ENCODE measurements around the gene DAP. TPM values are rescaled to one million over a fixed set of nuclear protein-coding genes. Genes with fewer than 3 reads are reported as not detected.

Gene DAP
- total RNA-seq, 1 donor from 2014 or later: 235 TPM

DNA sequence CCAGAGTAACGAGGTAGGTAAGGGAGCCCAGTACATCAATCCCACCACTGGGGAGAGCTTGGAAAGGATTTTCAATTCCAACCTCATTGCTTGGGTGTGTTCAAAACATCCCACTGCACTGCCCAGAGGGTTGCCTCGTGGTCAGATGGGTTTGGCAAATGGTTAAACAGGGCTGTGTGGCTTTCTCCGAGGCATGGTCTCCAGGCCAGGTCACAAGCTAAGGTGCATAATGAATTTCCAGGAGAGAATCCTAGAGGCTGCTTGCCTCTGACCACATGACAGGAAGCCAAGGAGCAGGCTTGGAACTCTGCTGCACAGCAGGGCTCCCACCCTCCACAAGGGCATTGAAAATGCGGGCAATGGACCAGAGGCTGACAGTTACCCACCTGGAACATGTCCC, 51.6 kb downstream of the DAP start:
- peaks cover 12% of the 10 kb centered on the region for H3K36me3 Mint-ChIP-seq (ENCODE audit: low read depth)
- H3K9me3 Mint-ChIP-seq (ENCODE audit: low read depth): no peaks in the 10 kb centered on the region
- H3K4me3 Mint-ChIP-seq (ENCODE audit: unreplicated experiment): no peak overlapping the region
- H3K27ac Mint-ChIP-seq (ENCODE audit: unreplicated experiment): no peak overlapping the region
- no peak for DNase-seq (ENCODE audit: low spot score)
- TF ChIP-seq, protein P1, sequence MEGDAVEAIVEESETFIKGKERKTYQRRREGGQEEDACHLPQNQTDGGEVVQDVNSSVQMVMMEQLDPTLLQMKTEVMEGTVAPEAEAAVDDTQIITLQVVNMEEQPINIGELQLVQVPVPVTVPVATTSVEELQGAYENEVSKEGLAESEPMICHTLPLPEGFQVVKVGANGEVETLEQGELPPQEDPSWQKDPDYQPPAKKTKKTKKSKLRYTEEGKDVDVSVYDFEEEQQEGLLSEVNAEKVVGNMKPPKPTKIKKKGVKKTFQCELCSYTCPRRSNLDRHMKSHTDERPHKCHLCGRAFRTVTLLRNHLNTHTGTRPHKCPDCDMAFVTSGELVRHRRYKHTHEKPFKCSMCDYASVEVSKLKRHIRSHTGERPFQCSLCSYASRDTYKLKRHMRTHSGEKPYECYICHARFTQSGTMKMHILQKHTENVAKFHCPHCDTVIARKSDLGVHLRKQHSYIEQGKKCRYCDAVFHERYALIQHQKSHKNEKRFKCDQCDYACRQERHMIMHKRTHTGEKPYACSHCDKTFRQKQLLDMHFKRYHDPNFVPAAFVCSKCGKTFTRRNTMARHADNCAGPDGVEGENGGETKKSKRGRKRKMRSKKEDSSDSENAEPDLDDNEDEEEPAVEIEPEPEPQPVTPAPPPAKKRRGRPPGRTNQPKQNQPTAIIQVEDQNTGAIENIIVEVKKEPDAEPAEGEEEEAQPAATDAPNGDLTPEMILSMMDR (IDR thresholded peaks at IDR 0.05): no peak
- H3K4me1 Mint-ChIP-seq (ENCODE audit: low read depth): peaks cover 30% of the 10 kb centered on the region
- no peaks in the 10 kb centered on the region for H3K27me3 Mint-ChIP-seq (ENCODE audit: low read depth)

DNA sequence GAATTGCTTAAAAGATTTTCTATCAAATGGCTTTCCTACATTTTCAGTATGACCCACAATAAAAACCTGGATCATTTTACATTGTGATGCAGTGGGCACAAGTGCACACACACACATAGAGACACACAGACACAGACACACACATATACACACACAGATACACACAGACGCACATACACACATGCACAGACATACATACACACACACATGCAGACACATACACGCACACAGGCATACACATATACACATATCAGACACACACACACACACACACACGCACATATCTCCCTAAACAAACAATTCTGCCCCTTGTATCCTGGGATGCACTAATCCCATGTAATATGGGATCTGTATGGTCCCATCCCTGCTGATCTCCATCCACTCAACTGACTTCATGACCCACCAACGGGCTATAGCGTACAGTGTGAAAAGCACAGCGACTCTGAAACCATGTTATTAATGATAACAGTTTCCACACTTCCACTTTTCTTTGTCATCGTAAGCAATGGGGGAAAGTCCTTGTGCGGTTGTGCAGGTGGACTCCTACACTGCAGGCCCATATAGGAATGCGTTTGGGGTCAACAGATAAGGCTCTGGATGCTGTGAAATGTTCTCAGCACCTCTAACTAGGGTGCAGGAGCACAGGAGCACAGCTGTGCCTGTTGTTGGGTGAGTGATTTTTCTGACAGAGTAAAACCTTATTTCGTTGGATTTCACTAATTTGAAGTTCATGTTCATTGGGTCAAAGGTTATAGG, 52.7 kb downstream of the DAP start:
- Mint-ChIP-seq H3K27me3 (ENCODE audit: low read depth) (no peaks in the 10 kb centered on the region), H3K4me3 (ENCODE audit: unreplicated experiment) (no peak overlapping the region), H3K9me3 (ENCODE audit: low read depth) (no peaks in the 10 kb centered on the region), H3K36me3 (ENCODE audit: low read depth) (peaks cover 12% of the 10 kb centered on the region), H3K27ac (ENCODE audit: unreplicated experiment) (peak overlapping the region; percentile 9), H3K4me1 (ENCODE audit: low read depth) (peaks cover 37% of the 10 kb centered on the region)
- no peak for DNase-seq (ENCODE audit: low spot score)
- TF ChIP-seq, protein P1 (IDR thresholded peaks at IDR 0.05): no peak

DNA sequence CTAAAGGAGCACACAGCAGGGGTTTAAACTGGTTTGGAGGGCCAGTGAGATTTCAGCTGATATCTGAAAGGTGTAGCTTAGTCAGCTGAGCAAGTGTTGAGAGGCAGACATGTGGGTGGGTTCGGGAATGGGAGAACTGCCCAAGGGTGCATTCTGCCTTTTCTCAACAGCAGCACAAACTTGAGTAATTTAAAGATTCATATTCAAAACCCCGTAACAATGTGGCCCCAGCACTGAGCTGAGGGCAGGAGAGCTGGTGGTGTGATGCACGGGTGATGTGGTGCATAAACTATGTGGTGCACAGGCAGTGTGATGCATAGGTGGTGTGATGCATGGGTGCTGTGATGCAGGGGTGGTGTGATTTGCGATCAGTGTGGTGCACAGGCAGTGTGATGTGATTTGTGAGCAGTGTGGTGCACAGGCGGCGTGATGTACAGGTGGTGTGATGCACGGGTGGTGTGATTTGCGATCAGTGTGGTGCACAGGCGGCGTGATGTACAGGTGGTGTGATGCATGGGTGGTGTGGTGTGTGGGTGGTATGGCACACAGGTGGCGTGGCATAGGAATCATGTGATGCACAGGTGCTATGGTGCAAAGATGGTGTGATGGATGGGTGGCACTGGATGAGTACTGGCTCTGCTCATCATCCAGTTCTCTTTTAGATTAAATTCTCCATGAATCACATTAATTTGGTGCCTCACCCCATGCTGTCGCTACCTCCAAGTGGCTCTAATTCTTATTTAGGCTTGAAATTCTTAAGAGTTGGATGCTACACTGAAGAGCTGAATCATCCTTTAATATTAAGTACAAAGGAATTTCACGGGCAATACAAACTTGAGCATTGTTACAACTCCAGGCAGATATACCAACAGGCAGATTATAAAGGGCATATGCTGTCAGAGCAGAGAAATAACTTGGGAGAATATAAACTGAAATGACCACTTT, 53.6 kb downstream of the DAP start:
- DNase-seq (ENCODE audit: low spot score): no peak
- TF ChIP-seq, protein P1 (IDR thresholded peaks at IDR 0.05): no peak
- Mint-ChIP-seq H3K9me3 (ENCODE audit: low read depth) (no peaks in the 10 kb centered on the region), H3K4me3 (ENCODE audit: unreplicated experiment) (no peak overlapping the region), H3K4me1 (ENCODE audit: low read depth) (peaks cover 46% of the 10 kb centered on the region), H3K27ac (ENCODE audit: unreplicated experiment) (peak overlapping the region; percentile 42), H3K36me3 (ENCODE audit: low read depth) (peaks cover 9% of the 10 kb centered on the region), H3K27me3 (ENCODE audit: low read depth) (no peaks in the 10 kb centered on the region)

DNA sequence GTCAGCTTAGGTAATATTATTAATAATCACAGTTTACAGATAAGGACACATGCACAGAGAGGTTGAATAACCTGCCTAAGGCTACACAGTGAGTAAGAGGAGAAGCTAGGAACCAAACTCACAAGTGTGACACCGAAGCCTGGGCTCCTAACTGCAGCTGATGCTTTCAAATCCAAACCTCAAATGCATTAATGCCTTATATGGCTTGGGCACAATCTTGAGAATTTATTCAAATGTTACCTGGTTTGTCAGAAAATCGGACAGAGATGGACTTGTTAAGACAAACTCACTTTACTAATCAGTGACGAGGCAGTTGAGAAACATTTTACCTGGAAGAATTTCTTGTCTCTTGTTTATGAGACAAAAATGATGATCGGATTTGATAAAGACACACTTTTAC, 54.7 kb downstream of the DAP start:
- DNase-seq (ENCODE audit: low spot score): no peak
- H3K4me3 Mint-ChIP-seq (ENCODE audit: unreplicated experiment): no peak overlapping the region
- TF ChIP-seq, protein P1 (IDR thresholded peaks at IDR 0.05): no peak
- H3K27ac Mint-ChIP-seq (ENCODE audit: unreplicated experiment): no peak overlapping the region
- H3K9me3 Mint-ChIP-seq (ENCODE audit: low read depth): no peaks in the 10 kb centered on the region
- H3K27me3 Mint-ChIP-seq (ENCODE audit: low read depth): no peaks in the 10 kb centered on the region
- peaks cover 53% of the 10 kb centered on the region for H3K4me1 Mint-ChIP-seq (ENCODE audit: low read depth)
- peaks cover 4% of the 10 kb centered on the region for H3K36me3 Mint-ChIP-seq (ENCODE audit: low read depth)

DNA sequence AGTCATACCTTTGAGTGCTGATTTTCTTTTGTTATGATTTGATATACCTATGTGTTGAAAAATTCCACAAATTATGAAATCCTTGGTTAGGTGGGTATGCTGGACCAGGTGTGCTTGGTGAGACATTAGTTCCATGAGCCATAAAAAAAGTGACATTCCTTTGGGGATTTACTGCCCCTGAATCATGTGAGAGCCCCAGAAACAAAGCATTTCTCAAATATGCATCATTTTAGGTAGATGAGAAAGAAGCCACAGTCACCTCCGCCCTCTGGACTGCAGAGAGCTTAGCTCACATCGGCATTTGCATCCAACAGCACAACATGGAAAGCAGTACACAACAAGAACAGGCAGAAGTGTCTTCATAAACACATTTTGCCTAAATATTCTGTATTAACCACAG, 55.3 kb downstream of the DAP start:
- TF ChIP-seq, protein P1 (IDR thresholded peaks at IDR 0.05): no peak
- no peaks in the 10 kb centered on the region for H3K9me3 Mint-ChIP-seq (ENCODE audit: low read depth)
- no peak overlapping the region for H3K4me3 Mint-ChIP-seq (ENCODE audit: unreplicated experiment)
- H3K27ac Mint-ChIP-seq (ENCODE audit: unreplicated experiment): no peak overlapping the region
- no peaks in the 10 kb centered on the region for H3K27me3 Mint-ChIP-seq (ENCODE audit: low read depth)
- H3K4me1 Mint-ChIP-seq (ENCODE audit: low read depth): peaks cover 53% of the 10 kb centered on the region
- no peak for DNase-seq (ENCODE audit: low spot score)
- peaks cover 4% of the 10 kb centered on the region for H3K36me3 Mint-ChIP-seq (ENCODE audit: low read depth)
